Caco-2 (cell line): ENCODE results near the gene ZC3HAV1. TPM values are rescaled to one million over a fixed set of nuclear protein-coding genes. Genes with fewer than 3 reads are reported as not detected.

Source experiments
- BruUV-seq: library from RNA; stranded (reverse); fragments of 400-500 nt; replicated peaks from 2 replicates; lab custom pipeline; 2021; lab: Mats Ljungman, UMichigan
- CTCF ChIA-PET: fragments of 300-600 bp; sonication (Branson Sonifier 250); formaldehyde crosslinking; loops from one replicate; lab custom pipeline; 2022; ENCODE audit warnings: antibody characterized with exemption; lab: Charles Lee
- POLR2A ChIA-PET: fragments of 300-600 bp; sonication (Branson Sonifier 250); formaldehyde crosslinking; loops from one replicate; lab custom pipeline; 2022; ENCODE audit warnings: antibody characterized with exemption; lab: Charles Lee
- DNase-seq, 2 experiments: peaks; one replicate each; pipeline versions ENCODE4 v3.0.0 to v3.0.0-alpha.2; 2020 to 2022
- H3K27me3 ChIP-seq: replicated peaks from 2 replicates; pipeline ENCODE4 v1.6.0; 2011; ENCODE audit warnings: low read length; ENCODE audit not compliant: control insufficient read depth, insufficient read depth
- H3K36me3 ChIP-seq: 2 replicates; pipeline ENCODE4 v1.5.1; 2011; ENCODE audit warnings: low read length; ENCODE audit not compliant: control insufficient read depth, insufficient read depth
- H3K4me1 ChIP-seq: fragments of 250-450 bp; sonication (Bioruptor Pico); 2 replicates; pipeline ENCODE4 v1.5.1; 2020; ENCODE audit warnings: mild to moderate bottlenecking
- H3K4me3 ChIP-seq: 2 replicates; pipeline ENCODE4 v1.5.1; 2011; ENCODE audit warnings: low read depth, mild to moderate bottlenecking, control low read depth, low read length
- H3K9me3 ChIP-seq: fragments of 250-450 bp; sonication (Bioruptor Pico); 2 replicates; pipeline ENCODE4 v1.5.1; 2020; ENCODE audit warnings: mild to moderate bottlenecking, moderate library complexity
- H3K27ac Mint-ChIP-seq: one replicate; pipeline ENCODE4 v1.8.0; 2022; ENCODE audit warnings: mixed read lengths; ENCODE audit not compliant: unreplicated experiment
- H3K27me3 Mint-ChIP-seq: one replicate; pipeline ENCODE4 v1.8.0; 2022; ENCODE audit warnings: mixed read lengths; ENCODE audit not compliant: insufficient read depth, unreplicated experiment
- H3K36me3 Mint-ChIP-seq: one replicate; pipeline ENCODE4 v1.8.0; 2022; ENCODE audit warnings: mild to moderate bottlenecking, mixed read lengths; ENCODE audit not compliant: insufficient read depth, unreplicated experiment
- H3K4me1 Mint-ChIP-seq: one replicate; pipeline ENCODE4 v1.8.0; 2022; ENCODE audit warnings: low read depth, mixed read lengths; ENCODE audit not compliant: unreplicated experiment
- H3K4me3 Mint-ChIP-seq: one replicate; pipeline ENCODE4 v1.8.0; 2022; ENCODE audit warnings: mild to moderate bottlenecking, moderate library complexity, mixed read lengths; ENCODE audit not compliant: unreplicated experiment
- H3K9me3 Mint-ChIP-seq: one replicate; pipeline ENCODE4 v1.8.0; 2022; ENCODE audit warnings: mixed read lengths; ENCODE audit not compliant: unreplicated experiment
- intact Hi-C: fragments of 100-400 bp; cut with micrococcal nuclease; formaldehyde crosslinking; loops from one replicate; pipeline ENCODE4 v1.10.0; 2022; ENCODE audit not compliant: unreplicated experiment
- total RNA-seq: library from RNA; stranded (reverse); gene quantifications from 2 replicates; pipeline ENCODE4 v1.2.3, GENCODE V29; 2022
- TF ChIP-seq, protein P1 (sequence below), 2 experiments: fragments of 200-600 bp in 1 of 2; IDR thresholded peaks; 1 replicate in 1 of 2; 2 replicates in 1 of 2; pipeline versions ENCODE4 v1.5.1 to v1.8.0; 2011 to 2022; ENCODE audit warnings: antibody characterized with exemption in 1 of 2, control low read depth in 1 of 2, inconsistent platforms in 1 of 2, low read depth in 1 of 2, low read length in 1 of 2, mild to moderate bottlenecking in 1 of 2, moderate library complexity in 1 of 2; ENCODE audit not compliant: insufficient read depth in 1 of 2, severe bottlenecking in 1 of 2, unreplicated experiment in 1 of 2

ZC3HAV1 gene
- total RNA-seq, 1 experiment from 2014 or later, result 30.8 TPM

DNA sequence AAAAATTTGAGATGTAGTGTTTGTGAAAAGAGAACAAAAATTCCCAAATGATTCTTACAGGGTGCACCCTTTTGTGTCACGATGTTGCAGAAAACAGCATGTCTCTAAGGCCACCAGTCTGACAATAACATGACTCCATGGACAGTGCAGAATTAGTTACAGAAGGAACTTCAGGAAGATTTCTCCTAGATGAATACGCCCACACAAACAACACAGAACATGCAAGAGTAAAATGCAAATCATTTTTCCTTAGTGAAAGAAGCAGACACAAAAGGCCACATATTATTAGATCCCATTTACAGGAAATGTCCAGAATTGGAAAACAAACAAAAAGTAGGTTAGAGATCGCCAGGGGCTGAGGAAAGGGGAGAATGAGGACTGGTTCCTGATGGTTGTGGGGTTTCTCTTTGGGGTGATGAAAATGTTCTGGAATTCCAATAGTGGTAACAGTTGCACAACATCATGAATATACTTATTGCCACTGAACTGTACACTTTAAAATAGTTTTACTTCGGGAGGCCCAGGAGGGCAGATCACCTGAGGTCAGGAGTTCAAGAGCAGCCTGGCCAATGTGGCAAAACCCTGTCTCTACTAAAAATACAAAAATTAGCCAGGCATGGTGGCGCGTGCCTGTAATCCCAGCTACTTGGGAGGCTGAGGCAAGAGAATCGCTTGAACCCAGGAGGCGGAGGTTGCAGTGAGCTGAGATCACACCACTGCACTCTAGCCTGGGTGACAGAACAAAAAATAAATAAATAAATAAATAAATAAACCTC is 10.2 kb downstream of the ZC3HAV1 start:
- no peaks in the 10 kb centered on the region for H3K27me3 Mint-ChIP-seq
- no peaks in the 10 kb centered on the region for H3K9me3 ChIP-seq
- DNase-seq, result no peak
- ChIA-PET CTCF (no interaction called here), POLR2A (no interaction called here)
- TF ChIP-seq, protein P1, sequence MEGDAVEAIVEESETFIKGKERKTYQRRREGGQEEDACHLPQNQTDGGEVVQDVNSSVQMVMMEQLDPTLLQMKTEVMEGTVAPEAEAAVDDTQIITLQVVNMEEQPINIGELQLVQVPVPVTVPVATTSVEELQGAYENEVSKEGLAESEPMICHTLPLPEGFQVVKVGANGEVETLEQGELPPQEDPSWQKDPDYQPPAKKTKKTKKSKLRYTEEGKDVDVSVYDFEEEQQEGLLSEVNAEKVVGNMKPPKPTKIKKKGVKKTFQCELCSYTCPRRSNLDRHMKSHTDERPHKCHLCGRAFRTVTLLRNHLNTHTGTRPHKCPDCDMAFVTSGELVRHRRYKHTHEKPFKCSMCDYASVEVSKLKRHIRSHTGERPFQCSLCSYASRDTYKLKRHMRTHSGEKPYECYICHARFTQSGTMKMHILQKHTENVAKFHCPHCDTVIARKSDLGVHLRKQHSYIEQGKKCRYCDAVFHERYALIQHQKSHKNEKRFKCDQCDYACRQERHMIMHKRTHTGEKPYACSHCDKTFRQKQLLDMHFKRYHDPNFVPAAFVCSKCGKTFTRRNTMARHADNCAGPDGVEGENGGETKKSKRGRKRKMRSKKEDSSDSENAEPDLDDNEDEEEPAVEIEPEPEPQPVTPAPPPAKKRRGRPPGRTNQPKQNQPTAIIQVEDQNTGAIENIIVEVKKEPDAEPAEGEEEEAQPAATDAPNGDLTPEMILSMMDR (IDR thresholded peaks at IDR 0.05; ENCODE audit: insufficient read depth in 1 of 2, low read depth in 1 of 2, low read length in 1 of 2, severe bottlenecking in 1 of 2, unreplicated experiment in 1 of 2), result no peak
- no peak overlapping the region for H3K4me3 ChIP-seq
- no peaks in the 10 kb centered on the region for H3K9me3 Mint-ChIP-seq
- H3K4me1 Mint-ChIP-seq, result peaks cover 4% of the 10 kb centered on the region
- no peaks in the 10 kb centered on the region for H3K4me1 ChIP-seq
- BruUV-seq, result no TSS peak
- H3K27me3 ChIP-seq, result no peaks in the 10 kb centered on the region
- H3K4me3 Mint-ChIP-seq, result no peak overlapping the region
- H3K36me3 ChIP-seq, result no peaks in the 10 kb centered on the region
- H3K27ac Mint-ChIP-seq, result no peak overlapping the region
- intact Hi-C loops, result no loop called here
- peaks cover 23% of the 10 kb centered on the region for H3K36me3 Mint-ChIP-seq

DNA sequence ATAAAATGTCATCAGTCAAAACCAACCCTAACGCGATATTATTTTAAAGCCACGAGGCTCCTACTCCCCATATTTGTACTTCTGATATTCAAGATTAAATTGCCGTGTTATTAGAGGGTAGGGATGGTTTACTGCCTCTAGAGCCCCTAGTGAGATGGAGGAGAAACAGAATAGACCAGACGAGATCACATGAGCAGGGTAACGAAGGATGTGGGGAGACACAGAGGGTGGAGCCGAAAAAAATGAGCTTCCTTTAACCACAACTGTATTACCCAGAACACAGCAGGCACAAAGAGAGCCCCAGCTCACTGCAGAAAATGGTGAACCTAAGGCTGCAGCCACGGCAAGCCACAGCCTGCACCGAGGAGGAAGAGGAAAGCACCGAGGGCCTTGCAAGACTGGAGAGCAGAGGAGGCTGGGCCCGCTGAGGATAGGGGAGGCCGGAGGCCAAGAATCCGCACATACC is 14.3 kb downstream of the ZC3HAV1 start:
- ChIA-PET POLR2A (no interaction called here), CTCF (interaction anchor here (0.7 kb wide), 1 partner anchor 20 kb away, joined by 7 read pairs; no protein-coding TSS in a partner anchor)
- H3K36me3 Mint-ChIP-seq, result peaks cover 16% of the 10 kb centered on the region
- no peaks in the 10 kb centered on the region for H3K9me3 ChIP-seq
- H3K4me3 Mint-ChIP-seq, result no peak overlapping the region
- no peaks in the 10 kb centered on the region for H3K9me3 Mint-ChIP-seq
- peaks cover 27% of the 10 kb centered on the region for H3K4me1 Mint-ChIP-seq
- peaks cover 20% of the 10 kb centered on the region for H3K4me1 ChIP-seq
- no peak for DNase-seq
- H3K36me3 ChIP-seq, result no peaks in the 10 kb centered on the region
- no peak overlapping the region for H3K27ac Mint-ChIP-seq
- intact Hi-C loops, result no loop called here
- TF ChIP-seq, protein P1 (IDR thresholded peaks at IDR 0.05; ENCODE audit: insufficient read depth in 1 of 2, low read depth in 1 of 2, low read length in 1 of 2, severe bottlenecking in 1 of 2, unreplicated experiment in 1 of 2), result no peak
- no TSS peak for BruUV-seq
- no peaks in the 10 kb centered on the region for H3K27me3 ChIP-seq
- H3K27me3 Mint-ChIP-seq, result no peaks in the 10 kb centered on the region
- no peak overlapping the region for H3K4me3 ChIP-seq

DNA sequence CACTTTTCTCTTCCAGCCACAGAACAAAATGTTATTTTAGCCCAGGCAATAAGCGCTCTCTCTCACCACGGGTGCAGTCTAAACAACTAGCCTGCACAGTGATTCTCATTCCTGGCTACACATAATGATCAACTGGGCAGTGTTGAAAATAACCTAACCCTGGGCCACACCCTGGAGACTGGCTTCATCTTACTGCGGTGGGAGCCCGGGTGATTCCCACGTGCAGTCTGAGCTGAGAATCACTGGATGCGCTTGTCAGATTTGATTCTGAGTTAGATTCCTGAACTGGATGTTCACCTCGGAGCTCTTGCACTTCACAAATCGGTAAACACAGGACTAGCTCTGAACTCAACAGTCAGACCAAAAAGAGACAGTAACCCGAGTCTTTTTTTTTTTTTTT is 14.9 kb downstream of the ZC3HAV1 start:
- peaks cover 20% of the 10 kb centered on the region for H3K4me1 ChIP-seq
- no TSS peak for BruUV-seq
- no peaks in the 10 kb centered on the region for H3K27me3 ChIP-seq
- TF ChIP-seq, protein P1 (IDR thresholded peaks at IDR 0.05; ENCODE audit: insufficient read depth in 1 of 2, low read depth in 1 of 2, low read length in 1 of 2, severe bottlenecking in 1 of 2, unreplicated experiment in 1 of 2), result no peak
- ChIA-PET POLR2A (interaction anchor here (0.6 kb wide), 1 partner anchor 12 kb away, joined by 3 read pairs; no protein-coding TSS in a partner anchor), CTCF (interaction anchor here (0.6 to 0.7 kb wide), 2 partner anchors 89 to 670 kb away, joined by 4 read pairs; no protein-coding TSS in a partner anchor)
- H3K4me1 Mint-ChIP-seq, result peaks cover 27% of the 10 kb centered on the region
- no peaks in the 10 kb centered on the region for H3K9me3 Mint-ChIP-seq
- no peak overlapping the region for H3K4me3 Mint-ChIP-seq
- peaks cover 16% of the 10 kb centered on the region for H3K36me3 Mint-ChIP-seq
- no peaks in the 10 kb centered on the region for H3K27me3 Mint-ChIP-seq
- H3K4me3 ChIP-seq, result no peak overlapping the region
- no peaks in the 10 kb centered on the region for H3K9me3 ChIP-seq
- intact Hi-C loops, result loop anchor here (5.0 kb wide), 1 partner anchor 248 kb away; the partner anchor contains the start of gene FMC1
- H3K36me3 ChIP-seq, result no peaks in the 10 kb centered on the region
- H3K27ac Mint-ChIP-seq, result no peak overlapping the region
- DNase-seq, result no peak
